Chondrocyte (in vitro differentiated cells): ENCODE results near the gene KRTAP19-3. TPM values are rescaled to one million over a fixed set of nuclear protein-coding genes. Genes with fewer than 3 reads are reported as not detected.

Experiments
- DNase-seq: peaks from one replicate; pipeline ENCODE4 v3.0.0; 2021; ENCODE audit warnings: mixed read lengths, low spot score
- H3K27ac Mint-ChIP-seq: one replicate; pipeline ENCODE4 v1.8.0; 2021; ENCODE audit warnings: mild to moderate bottlenecking, moderate library complexity, mixed read lengths; ENCODE audit not compliant: unreplicated experiment
- H3K27me3 Mint-ChIP-seq: 2 replicates; pipeline ENCODE4 v1.8.0; 2021; ENCODE audit warnings: low read depth, mixed read lengths
- H3K36me3 Mint-ChIP-seq: 2 replicates; pipeline ENCODE4 v1.8.0; 2021; ENCODE audit warnings: low read depth, mixed read lengths
- H3K4me1 Mint-ChIP-seq: 2 replicates; pipeline ENCODE4 v1.8.0; 2021; ENCODE audit warnings: low read depth, mild to moderate bottlenecking, mixed read lengths
- H3K4me3 Mint-ChIP-seq: one replicate; pipeline ENCODE4 v1.8.0; 2021; ENCODE audit warnings: mild to moderate bottlenecking, moderate library complexity, mixed read lengths; ENCODE audit not compliant: unreplicated experiment
- H3K9me3 Mint-ChIP-seq: 2 replicates; pipeline ENCODE4 v1.8.0; 2021; ENCODE audit warnings: low read depth, mixed read lengths
- total RNA-seq: library from RNA; stranded (reverse); gene quantifications from 3 replicates; pipeline ENCODE4 v1.2.1, GENCODE V29; 2021
- TF ChIP-seq, protein P1 (sequence below): fragments of 200-600 bp; sonication (generic); IDR thresholded peaks from 2 replicates; pipeline ENCODE4 v1.5.0; 2021; ENCODE audit warnings: antibody characterized with exemption, mild to moderate bottlenecking, moderate library complexity

Gene KRTAP19-3
- total RNA-seq, 1 donor from 2014 or later = not detected

- Mint-ChIP-seq H3K36me3 (no peaks in the 10 kb centered on the region), H3K27ac (no peak within 1 kb of the TSS), H3K9me3 (peaks cover 6% of the 10 kb centered on the region), H3K4me3 (no peak within 1 kb of the TSS), H3K4me1 (peaks cover 6% of the 10 kb centered on the region), H3K27me3 (peaks cover 1% of the 10 kb centered on the region)
- no peak for DNase-seq
- TF ChIP-seq, protein P1, sequence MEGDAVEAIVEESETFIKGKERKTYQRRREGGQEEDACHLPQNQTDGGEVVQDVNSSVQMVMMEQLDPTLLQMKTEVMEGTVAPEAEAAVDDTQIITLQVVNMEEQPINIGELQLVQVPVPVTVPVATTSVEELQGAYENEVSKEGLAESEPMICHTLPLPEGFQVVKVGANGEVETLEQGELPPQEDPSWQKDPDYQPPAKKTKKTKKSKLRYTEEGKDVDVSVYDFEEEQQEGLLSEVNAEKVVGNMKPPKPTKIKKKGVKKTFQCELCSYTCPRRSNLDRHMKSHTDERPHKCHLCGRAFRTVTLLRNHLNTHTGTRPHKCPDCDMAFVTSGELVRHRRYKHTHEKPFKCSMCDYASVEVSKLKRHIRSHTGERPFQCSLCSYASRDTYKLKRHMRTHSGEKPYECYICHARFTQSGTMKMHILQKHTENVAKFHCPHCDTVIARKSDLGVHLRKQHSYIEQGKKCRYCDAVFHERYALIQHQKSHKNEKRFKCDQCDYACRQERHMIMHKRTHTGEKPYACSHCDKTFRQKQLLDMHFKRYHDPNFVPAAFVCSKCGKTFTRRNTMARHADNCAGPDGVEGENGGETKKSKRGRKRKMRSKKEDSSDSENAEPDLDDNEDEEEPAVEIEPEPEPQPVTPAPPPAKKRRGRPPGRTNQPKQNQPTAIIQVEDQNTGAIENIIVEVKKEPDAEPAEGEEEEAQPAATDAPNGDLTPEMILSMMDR = no peak
Observed at GRCh38 chr21:30497065-30497464, 5.3 kb upstream of the KRTAP19-3 start, which contains the start of gene KRTAP19-4. Gene KRTAP19-4, minus strand, starts transcription at chr21:30497165. Its CDS starts 55 bp downstream, at chr21:30497110.

- Mint-ChIP-seq H3K36me3 (no peaks in the 10 kb centered on the region), H3K4me3 (no peak within 1 kb of the TSS), H3K9me3 (peaks cover 31% of the 10 kb centered on the region), H3K27ac (no peak within 1 kb of the TSS), H3K4me1 (peaks cover 5% of the 10 kb centered on the region), H3K27me3 (no peaks in the 10 kb centered on the region)
- DNase-seq = no peak
- TF ChIP-seq, protein P1 = no peak
Observed at GRCh38 chr21:30487336-30487735, 4.5 kb downstream of the KRTAP19-3 start, which contains the start of gene KRTAP19-2. Gene KRTAP19-2, minus strand, starts transcription at chr21:30487436. Its CDS starts 88 bp downstream, at chr21:30487348.

- Mint-ChIP-seq H3K27me3 (peaks cover 1% of the 10 kb centered on the region), H3K9me3 (peaks cover 27% of the 10 kb centered on the region), H3K4me3 (no peak overlapping the region), H3K27ac (no peak overlapping the region), H3K36me3 (no peaks in the 10 kb centered on the region), H3K4me1 (no peaks in the 10 kb centered on the region)
- TF ChIP-seq, protein P1 = no peak
- no peak for DNase-seq
Observed at GRCh38 chr21:30486180-30486579, 5.6 kb downstream of the KRTAP19-3 start.

- TF ChIP-seq, protein P1 = no peak
Observed at GRCh38 chr21:30482130-30482529, 9.7 kb downstream of the KRTAP19-3 start.

GRCh38 chr21:30480145-30480544, 11.7 kb downstream of the KRTAP19-3 start, which contains the start of gene KRTAP19-1:
Gene KRTAP19-1, minus strand, starts transcription at chr21:30480367. Its CDS starts 50 bp downstream, at chr21:30480317.
- Mint-ChIP-seq H3K9me3 (peaks cover 11% of the 10 kb centered on the region), H3K27me3 (peaks cover 3% of the 10 kb centered on the region), H3K36me3 (no peaks in the 10 kb centered on the region), H3K27ac (no peak within 1 kb of the TSS), H3K4me3 (no peak within 1 kb of the TSS), H3K4me1 (no peaks in the 10 kb centered on the region)
- TF ChIP-seq, protein P1 = no peak
- DNase-seq = no peak

More at GRCh38 chr21:30482130-30482529, 9.7 kb downstream of the KRTAP19-3 start:
- H3K27me3 Mint-ChIP-seq = peaks cover 1% of the 10 kb centered on the region
- no peaks in the 10 kb centered on the region for H3K36me3 Mint-ChIP-seq
- DNase-seq = no peak
- H3K9me3 Mint-ChIP-seq = peaks cover 23% of the 10 kb centered on the region
- H3K4me1 Mint-ChIP-seq = no peaks in the 10 kb centered on the region
- no peak overlapping the region for H3K4me3 Mint-ChIP-seq
- H3K27ac Mint-ChIP-seq = no peak overlapping the region
